Right kidney (tissue), 1 donor: ENCODE results near the gene SLC9A2.

Experiments used
- DNase-seq: peaks from one replicate; pipeline ENCODE4 v3.0.0-alpha.2; 2016

Gene SLC9A2

GRCh38 chr2:102618452-102619413, 620 bp upstream of the SLC9A2 start:
- DNase-seq = peak; percentile 77

GRCh38 chr2:102620332-102620731, 979 bp downstream of the SLC9A2 start:
- DNase-seq = peak; percentile 13

- no peak for DNase-seq
These were observed 2.3 kb downstream of the SLC9A2 start for GRCh38 chr2:102621630-102622029.

- DNase-seq = no peak
These were observed 3.3 kb downstream of the SLC9A2 start for GRCh38 chr2:102622646-102623045.

GRCh38 chr2:102630458-102630857, 11.1 kb downstream of the SLC9A2 start:
- DNase-seq = no peak

GRCh38 chr2:102632380-102633175, 13.2 kb downstream of the SLC9A2 start:
- DNase-seq = no peak

- no peak for DNase-seq
These were observed 15.5 kb downstream of the SLC9A2 start for GRCh38 chr2:102634831-102635241.

GRCh38 chr2:102635317-102635716, 16.0 kb downstream of the SLC9A2 start:
- DNase-seq = no peak

GRCh38 chr2:102636283-102636907, 17.0 kb downstream of the SLC9A2 start:
- DNase-seq = no peak

GRCh38 chr2:102637358-102637757, 18.0 kb downstream of the SLC9A2 start:
- no peak for DNase-seq

GRCh38 chr2:102639429-102639828, 20.1 kb downstream of the SLC9A2 start:
- DNase-seq = no peak

- no peak for DNase-seq
These were observed 32.8 kb downstream of the SLC9A2 start for GRCh38 chr2:102652126-102652525.

- DNase-seq = no peak
These were observed 38.4 kb downstream of the SLC9A2 start for GRCh38 chr2:102657770-102658169.

- DNase-seq = no peak
These were observed 40.7 kb downstream of the SLC9A2 start for GRCh38 chr2:102660070-102660469.

- DNase-seq = no peak
These were observed 41.2 kb downstream of the SLC9A2 start for GRCh38 chr2:102660574-102660973.

GRCh38 chr2:102661846-102662245, 42.5 kb downstream of the SLC9A2 start:
- DNase-seq = peak; percentile 8

- DNase-seq = no peak
These were observed 43.5 kb downstream of the SLC9A2 start for GRCh38 chr2:102662833-102663232.

GRCh38 chr2:102663381-102663780, 44.0 kb downstream of the SLC9A2 start:
- no peak for DNase-seq

- no peak for DNase-seq
These were observed 45.1 kb downstream of the SLC9A2 start for GRCh38 chr2:102664471-102664909.

- no peak for DNase-seq
These were observed 47.7 kb downstream of the SLC9A2 start for GRCh38 chr2:102667072-102667471.

- DNase-seq = no peak
These were observed 48.8 kb downstream of the SLC9A2 start for GRCh38 chr2:102668171-102668570.

GRCh38 chr2:102669401-102669800, 50.0 kb downstream of the SLC9A2 start:
- no peak for DNase-seq
